HL-60 (cell line): Measurements from ENCODE around the gene SELENOO.

Experiments
- CTCF ChIP-seq: IDR thresholded peaks from one replicate; pipeline ENCODE4 v1.5.1; 2011; ENCODE audit warnings: low read length, control low read depth, inconsistent platforms; ENCODE audit not compliant: insufficient read depth
- GABPA ChIP-seq: IDR thresholded peaks from 2 replicates; pipeline ENCODE4 v1.6.1; 2012; ENCODE audit warnings: low read depth
- POLR2AphosphoS5 ChIP-seq: IDR thresholded peaks from 2 replicates; pipeline ENCODE4 v1.6.1; 2012; ENCODE audit warnings: low read depth
- REST ChIP-seq: IDR thresholded peaks from 2 replicates; pipeline ENCODE4 v1.6.1; 2012; ENCODE audit warnings: low read depth; ENCODE audit not compliant: insufficient replicate concordance
- SPI1 ChIP-seq: IDR thresholded peaks from 2 replicates; pipeline ENCODE4 v1.6.1; 2012; ENCODE audit warnings: low read depth, mild to moderate bottlenecking, borderline replicate concordance

- TF ChIP-seq CTCF (no peak), REST (no peak), POLR2AphosphoS5 (no peak), GABPA (no peak), SPI1 (no peak)
Observed at GRCh38 chr22:50218153-50218995, 17.6 kb downstream of the SELENOO start.
